ENCODE results near the gene TXLNB.
A peak's percentile ranks its signal among the peaks of the same experiment; 100 is the strongest.

Gene TXLNB

GRCh38 chr6:139277587-139277986 is 14.2 kb downstream of the TXLNB start:
- Histone ChIP-seq H3K27me3 (replicated peaks; ENCODE audit: control insufficient read depth, insufficient read depth, low read length, poor library complexity, severe bottlenecking) (no peaks in the 10 kb centered on the region), H3K4me3 (ENCODE audit: insufficient read depth, low read depth, low read length, poor library complexity, severe bottlenecking) (no peak overlapping the region), H3K4me1 (ENCODE audit: control insufficient read depth, insufficient read depth, low read length, poor library complexity, severe bottlenecking) (peaks cover 5% of the 10 kb centered on the region), H3K27ac (ENCODE audit: insufficient read depth, low read length, poor library complexity, severe bottlenecking) (no peak overlapping the region), H3K9me3 (ENCODE audit: control insufficient read depth, low read length) (no peaks in the 10 kb centered on the region), H3K36me3 (ENCODE audit: control insufficient read depth, insufficient read depth, low read length) (no peaks in the 10 kb centered on the region)
- no peak for DNase-seq

GRCh38 chr6:139277161-139277560 is 14.6 kb downstream of the TXLNB start:
- no peak for DNase-seq
- Histone ChIP-seq H3K9me3 (ENCODE audit: control insufficient read depth, low read length) (no peaks in the 10 kb centered on the region), H3K27me3 (replicated peaks; ENCODE audit: control insufficient read depth, insufficient read depth, low read length, poor library complexity, severe bottlenecking) (no peaks in the 10 kb centered on the region), H3K4me1 (ENCODE audit: control insufficient read depth, insufficient read depth, low read length, poor library complexity, severe bottlenecking) (peaks cover 5% of the 10 kb centered on the region), H3K4me3 (ENCODE audit: insufficient read depth, low read depth, low read length, poor library complexity, severe bottlenecking) (no peak overlapping the region), H3K27ac (ENCODE audit: insufficient read depth, low read length, poor library complexity, severe bottlenecking) (no peak overlapping the region), H3K36me3 (ENCODE audit: control insufficient read depth, insufficient read depth, low read length) (no peaks in the 10 kb centered on the region)

- H3K27me3 ChIP-seq (replicated peaks; ENCODE audit: control insufficient read depth, insufficient read depth, low read length, poor library complexity, severe bottlenecking) = no peaks in the 10 kb centered on the region
These were observed 16.3 kb downstream of the TXLNB start for GRCh38 chr6:139275279-139276055.

GRCh38 chr6:139271056-139271455 is 20.7 kb downstream of the TXLNB start:
- H3K4me3 ChIP-seq (ENCODE audit: insufficient read depth, low read depth, low read length, poor library complexity, severe bottlenecking) = no peak overlapping the region
- H3K27ac ChIP-seq (ENCODE audit: insufficient read depth, low read length, poor library complexity, severe bottlenecking) = no peak overlapping the region
- H3K36me3 ChIP-seq (ENCODE audit: control insufficient read depth, insufficient read depth, low read length) = no peaks in the 10 kb centered on the region
- H3K4me1 ChIP-seq (ENCODE audit: control insufficient read depth, insufficient read depth, low read length, poor library complexity, severe bottlenecking) = no peaks in the 10 kb centered on the region
- H3K9me3 ChIP-seq (ENCODE audit: control insufficient read depth, low read length) = no peaks in the 10 kb centered on the region
- H3K27me3 ChIP-seq (replicated peaks; ENCODE audit: control insufficient read depth, insufficient read depth, low read length, poor library complexity, severe bottlenecking) = no peaks in the 10 kb centered on the region
- no peak for DNase-seq

More at GRCh38 chr6:139275279-139276055, 16.3 kb downstream of the TXLNB start:
- Histone ChIP-seq H3K4me3 (ENCODE audit: insufficient read depth, low read depth, low read length, poor library complexity, severe bottlenecking) (no peak overlapping the region), H3K4me1 (ENCODE audit: control insufficient read depth, insufficient read depth, low read length, poor library complexity, severe bottlenecking) (peaks cover 3% of the 10 kb centered on the region), H3K36me3 (ENCODE audit: control insufficient read depth, insufficient read depth, low read length) (no peaks in the 10 kb centered on the region), H3K27ac (ENCODE audit: insufficient read depth, low read length, poor library complexity, severe bottlenecking) (no peak overlapping the region), H3K9me3 (ENCODE audit: control insufficient read depth, low read length) (no peaks in the 10 kb centered on the region)
- no peak for DNase-seq

- H3K36me3 ChIP-seq (ENCODE audit: control insufficient read depth, insufficient read depth, low read length) = no peaks in the 10 kb centered on the region
- no peaks in the 10 kb centered on the region for H3K4me1 ChIP-seq (ENCODE audit: control insufficient read depth, insufficient read depth, low read length, poor library complexity, severe bottlenecking)
- H3K27ac ChIP-seq (ENCODE audit: insufficient read depth, low read length, poor library complexity, severe bottlenecking) = no peak overlapping the region
- no peaks in the 10 kb centered on the region for H3K9me3 ChIP-seq (ENCODE audit: control insufficient read depth, low read length)
- H3K27me3 ChIP-seq (replicated peaks; ENCODE audit: control insufficient read depth, insufficient read depth, low read length, poor library complexity, severe bottlenecking) = no peaks in the 10 kb centered on the region
- DNase-seq = no peak
- H3K4me3 ChIP-seq (ENCODE audit: insufficient read depth, low read depth, low read length, poor library complexity, severe bottlenecking) = no peak overlapping the region
These were observed 21.5 kb downstream of the TXLNB start for GRCh38 chr6:139270249-139270648.

- no peak for DNase-seq
- Histone ChIP-seq H3K36me3 (ENCODE audit: control insufficient read depth, insufficient read depth, low read length) (no peaks in the 10 kb centered on the region), H3K9me3 (ENCODE audit: control insufficient read depth, low read length) (no peaks in the 10 kb centered on the region), H3K27ac (ENCODE audit: insufficient read depth, low read length, poor library complexity, severe bottlenecking) (no peak overlapping the region), H3K27me3 (replicated peaks; ENCODE audit: control insufficient read depth, insufficient read depth, low read length, poor library complexity, severe bottlenecking) (no peaks in the 10 kb centered on the region), H3K4me3 (ENCODE audit: insufficient read depth, low read depth, low read length, poor library complexity, severe bottlenecking) (no peak overlapping the region), H3K4me1 (ENCODE audit: control insufficient read depth, insufficient read depth, low read length, poor library complexity, severe bottlenecking) (peaks cover 10% of the 10 kb centered on the region)
These were observed 26.1 kb downstream of the TXLNB start for GRCh38 chr6:139265512-139266190.

- Histone ChIP-seq H3K4me1 (ENCODE audit: control insufficient read depth, insufficient read depth, low read length, poor library complexity, severe bottlenecking) (peaks cover 17% of the 10 kb centered on the region), H3K27me3 (replicated peaks; ENCODE audit: control insufficient read depth, insufficient read depth, low read length, poor library complexity, severe bottlenecking) (no peaks in the 10 kb centered on the region), H3K9me3 (ENCODE audit: control insufficient read depth, low read length) (no peaks in the 10 kb centered on the region), H3K27ac (ENCODE audit: insufficient read depth, low read length, poor library complexity, severe bottlenecking) (peak overlapping the region; percentile 54), H3K4me3 (ENCODE audit: insufficient read depth, low read depth, low read length, poor library complexity, severe bottlenecking) (no peak overlapping the region), H3K36me3 (ENCODE audit: control insufficient read depth, insufficient read depth, low read length) (no peaks in the 10 kb centered on the region)
- DNase-seq = no peak
These were observed 29.1 kb downstream of the TXLNB start for GRCh38 chr6:139262519-139263300.

GRCh38 chr6:139257821-139258398 is 33.9 kb downstream of the TXLNB start:
- Histone ChIP-seq H3K9me3 (ENCODE audit: control insufficient read depth, low read length) (no peaks in the 10 kb centered on the region), H3K4me1 (ENCODE audit: control insufficient read depth, insufficient read depth, low read length, poor library complexity, severe bottlenecking) (peaks cover 23% of the 10 kb centered on the region), H3K4me3 (ENCODE audit: insufficient read depth, low read depth, low read length, poor library complexity, severe bottlenecking) (no peak overlapping the region), H3K27ac (ENCODE audit: insufficient read depth, low read length, poor library complexity, severe bottlenecking) (peak overlapping the region; percentile 5), H3K36me3 (ENCODE audit: control insufficient read depth, insufficient read depth, low read length) (no peaks in the 10 kb centered on the region), H3K27me3 (replicated peaks; ENCODE audit: control insufficient read depth, insufficient read depth, low read length, poor library complexity, severe bottlenecking) (no peaks in the 10 kb centered on the region)
- no peak for DNase-seq

- Histone ChIP-seq H3K9me3 (ENCODE audit: control insufficient read depth, low read length) (no peaks in the 10 kb centered on the region), H3K4me3 (ENCODE audit: insufficient read depth, low read depth, low read length, poor library complexity, severe bottlenecking) (no peak overlapping the region), H3K36me3 (ENCODE audit: control insufficient read depth, insufficient read depth, low read length) (no peaks in the 10 kb centered on the region), H3K27me3 (replicated peaks; ENCODE audit: control insufficient read depth, insufficient read depth, low read length, poor library complexity, severe bottlenecking) (no peaks in the 10 kb centered on the region), H3K27ac (ENCODE audit: insufficient read depth, low read length, poor library complexity, severe bottlenecking) (no peak overlapping the region), H3K4me1 (ENCODE audit: control insufficient read depth, insufficient read depth, low read length, poor library complexity, severe bottlenecking) (peaks cover 17% of the 10 kb centered on the region)
- DNase-seq = no peak
These were observed 34.5 kb downstream of the TXLNB start for GRCh38 chr6:139257291-139257690.
